ENCODE results near the gene CCDC18.
"Not testable (repeated sequence)": the region's sequence is repeated elsewhere in the genome, so short reads cannot be mapped to it uniquely, and the experiment has no call there.

The CCDC18 gene, protein sequence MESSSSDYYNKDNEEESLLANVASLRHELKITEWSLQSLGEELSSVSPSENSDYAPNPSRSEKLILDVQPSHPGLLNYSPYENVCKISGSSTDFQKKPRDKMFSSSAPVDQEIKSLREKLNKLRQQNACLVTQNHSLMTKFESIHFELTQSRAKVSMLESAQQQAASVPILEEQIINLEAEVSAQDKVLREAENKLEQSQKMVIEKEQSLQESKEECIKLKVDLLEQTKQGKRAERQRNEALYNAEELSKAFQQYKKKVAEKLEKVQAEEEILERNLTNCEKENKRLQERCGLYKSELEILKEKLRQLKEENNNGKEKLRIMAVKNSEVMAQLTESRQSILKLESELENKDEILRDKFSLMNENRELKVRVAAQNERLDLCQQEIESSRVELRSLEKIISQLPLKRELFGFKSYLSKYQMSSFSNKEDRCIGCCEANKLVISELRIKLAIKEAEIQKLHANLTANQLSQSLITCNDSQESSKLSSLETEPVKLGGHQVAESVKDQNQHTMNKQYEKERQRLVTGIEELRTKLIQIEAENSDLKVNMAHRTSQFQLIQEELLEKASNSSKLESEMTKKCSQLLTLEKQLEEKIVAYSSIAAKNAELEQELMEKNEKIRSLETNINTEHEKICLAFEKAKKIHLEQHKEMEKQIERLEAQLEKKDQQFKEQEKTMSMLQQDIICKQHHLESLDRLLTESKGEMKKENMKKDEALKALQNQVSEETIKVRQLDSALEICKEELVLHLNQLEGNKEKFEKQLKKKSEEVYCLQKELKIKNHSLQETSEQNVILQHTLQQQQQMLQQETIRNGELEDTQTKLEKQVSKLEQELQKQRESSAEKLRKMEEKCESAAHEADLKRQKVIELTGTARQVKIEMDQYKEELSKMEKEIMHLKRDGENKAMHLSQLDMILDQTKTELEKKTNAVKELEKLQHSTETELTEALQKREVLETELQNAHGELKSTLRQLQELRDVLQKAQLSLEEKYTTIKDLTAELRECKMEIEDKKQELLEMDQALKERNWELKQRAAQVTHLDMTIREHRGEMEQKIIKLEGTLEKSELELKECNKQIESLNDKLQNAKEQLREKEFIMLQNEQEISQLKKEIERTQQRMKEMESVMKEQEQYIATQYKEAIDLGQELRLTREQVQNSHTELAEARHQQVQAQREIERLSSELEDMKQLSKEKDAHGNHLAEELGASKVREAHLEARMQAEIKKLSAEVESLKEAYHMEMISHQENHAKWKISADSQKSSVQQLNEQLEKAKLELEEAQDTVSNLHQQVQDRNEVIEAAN (N-terminal part only)

DNA sequence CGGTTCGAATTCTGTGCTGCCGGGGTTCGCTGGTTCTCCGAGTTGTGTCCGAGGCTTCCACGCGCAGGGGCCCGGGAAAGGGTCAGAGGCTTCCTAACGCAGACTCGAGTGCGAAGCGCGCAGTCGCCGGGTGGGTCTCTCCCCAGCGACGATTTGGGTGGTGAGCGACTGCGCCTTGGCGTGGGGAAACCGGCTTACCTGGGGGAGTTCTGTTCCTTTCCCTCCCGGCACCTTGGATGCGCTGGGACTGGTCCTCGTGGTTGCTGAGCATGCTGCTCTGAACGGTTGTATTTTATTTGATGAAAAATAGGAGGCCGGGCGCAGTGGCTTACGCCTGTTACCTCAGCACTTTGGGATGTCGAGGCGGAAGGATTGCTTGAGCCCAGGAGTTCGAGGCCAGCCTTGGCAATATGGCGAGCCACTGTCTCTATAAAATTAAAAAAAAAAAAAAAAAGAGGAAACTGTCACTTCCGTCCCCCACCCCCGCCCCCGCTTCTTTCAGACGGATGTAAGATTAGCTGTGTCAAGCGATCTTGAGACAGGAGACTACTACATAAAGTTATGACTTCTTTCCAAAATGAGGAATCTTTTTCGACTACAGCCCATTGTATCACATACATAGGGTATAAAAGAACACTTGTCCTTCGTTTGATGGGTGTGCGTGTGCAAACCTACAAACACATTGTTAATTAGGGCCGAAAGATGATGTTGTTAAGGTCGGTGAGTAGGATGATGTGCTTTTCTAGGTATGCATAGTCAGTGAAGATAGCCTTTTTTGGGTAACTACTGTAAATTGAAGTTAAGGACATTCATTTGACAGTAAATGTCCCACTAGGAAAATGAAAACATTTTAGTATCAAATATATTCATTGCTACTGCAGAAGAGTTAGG lies at the start of gene CCDC18:
TSS of gene CCDC18 (plus strand) at position 2 of the 891 bp plus-strand sequence. CDS start 2,638 bp downstream, outside the sequence.
- DNase-seq (ENCODE audit: low spot score), result peak; percentile 30

DNA sequence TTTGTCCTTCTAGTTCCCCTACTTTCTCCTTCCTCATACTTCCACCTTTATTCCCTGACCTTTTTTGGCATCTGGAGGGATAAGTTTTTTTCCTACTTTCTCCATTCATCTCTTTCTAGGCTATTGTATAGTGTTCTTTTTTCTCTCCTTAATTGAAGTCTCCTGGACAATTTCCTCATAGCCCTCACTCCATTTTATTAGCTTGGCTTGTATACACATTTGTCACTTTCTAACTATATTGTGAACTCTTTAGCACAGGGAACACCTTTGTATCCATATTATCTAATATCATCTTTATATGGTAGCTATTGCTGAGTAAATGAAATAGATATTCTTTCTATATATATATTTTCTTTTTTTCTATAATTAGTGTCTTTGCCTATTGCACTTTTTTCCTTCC lies 47.9 kb upstream of the CCDC18 start:
- no peak for DNase-seq (ENCODE audit: low spot score)

DNA sequence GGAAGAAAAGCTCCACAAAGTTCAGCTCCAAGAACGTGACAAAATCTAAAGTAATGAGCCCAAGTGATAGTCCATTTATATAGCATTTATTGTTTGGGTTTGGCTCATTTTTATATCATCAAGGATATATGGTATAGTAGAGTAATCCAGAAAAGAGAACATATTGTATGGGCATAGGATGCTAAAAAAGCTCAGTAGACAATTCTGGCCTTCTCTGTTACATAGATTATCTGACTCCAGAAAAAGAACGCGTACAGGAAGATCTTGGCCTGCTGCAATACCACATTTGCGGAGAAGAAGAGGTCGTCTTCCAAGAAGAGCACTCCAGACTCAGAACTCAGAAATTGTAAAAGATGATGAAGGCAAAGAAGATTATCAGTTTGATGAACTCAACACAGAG lies 44.1 kb upstream of the CCDC18 start:
- no peak for DNase-seq (ENCODE audit: low spot score)

DNA sequence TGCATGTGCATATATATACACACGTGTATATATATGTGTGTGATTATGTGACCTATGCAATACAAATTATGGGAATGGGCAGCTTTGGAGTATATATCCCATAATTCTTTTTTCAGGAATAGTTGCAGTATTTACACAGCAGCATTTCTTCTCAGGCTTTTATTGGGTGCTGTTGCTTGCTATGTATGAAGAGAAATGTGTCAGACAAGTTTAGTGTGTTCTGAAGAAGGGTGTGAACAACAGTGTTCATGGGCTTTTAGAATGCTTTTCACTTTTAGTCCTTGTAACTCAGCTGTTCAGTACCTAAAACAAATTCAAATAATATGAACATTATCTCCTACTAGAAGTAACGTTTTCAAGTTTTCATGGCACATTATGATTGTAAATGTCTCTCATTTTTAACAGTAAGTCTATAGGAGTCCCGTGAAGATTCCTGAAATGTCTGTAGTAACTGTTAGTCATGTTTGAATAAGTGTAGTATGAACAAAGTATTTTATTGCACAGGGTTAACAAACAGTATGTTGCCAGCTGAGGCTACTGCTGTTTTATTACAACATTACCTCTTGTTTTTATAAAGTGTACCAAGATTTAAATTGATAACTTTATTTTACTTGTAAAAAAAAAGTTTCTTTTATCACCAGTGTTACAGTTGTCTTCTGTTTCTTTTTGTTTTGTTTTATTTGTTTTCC lies 42.8 kb upstream of the CCDC18 start:
- DNase-seq (ENCODE audit: low spot score), result no peak

DNA sequence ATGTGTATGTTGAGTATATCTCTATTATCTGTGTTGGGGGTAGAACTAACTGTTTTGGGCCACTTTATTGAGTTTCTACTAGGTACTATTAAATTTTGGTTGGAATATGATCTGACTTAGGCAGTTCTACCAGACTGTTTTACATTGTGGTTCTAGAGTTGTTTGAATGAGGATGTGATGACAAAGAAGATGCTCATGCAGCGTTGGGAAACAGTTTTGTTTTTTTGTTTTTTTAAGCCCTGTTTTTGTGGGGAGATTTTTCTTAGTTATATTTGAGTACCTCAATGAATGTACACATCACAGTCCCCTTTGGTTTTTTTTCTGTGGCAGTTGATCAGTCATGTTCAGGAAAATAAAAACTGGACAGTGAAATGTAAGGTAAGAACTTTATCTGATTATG lies 40.4 kb upstream of the CCDC18 start:
- DNase-seq (ENCODE audit: low spot score), result no peak

DNA sequence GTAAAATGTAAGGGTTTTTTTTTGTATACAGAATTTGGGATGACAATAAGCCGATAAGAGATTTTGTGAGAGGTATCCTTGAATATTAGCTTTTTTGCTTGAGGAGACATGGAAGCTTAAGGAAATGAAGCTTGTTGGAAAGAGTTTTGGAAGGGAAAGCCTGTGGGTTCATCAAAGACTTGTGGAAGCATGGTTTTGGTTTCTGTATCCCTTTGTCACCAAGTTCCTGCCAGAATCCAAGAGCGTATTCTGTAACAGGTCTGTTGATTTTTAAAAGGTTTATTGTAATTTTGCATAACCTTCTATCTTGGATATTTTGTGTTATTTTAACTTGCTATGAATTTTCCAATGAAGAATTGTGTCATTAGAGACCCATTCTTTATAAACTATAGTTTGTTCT lies 38.4 kb upstream of the CCDC18 start:
- no peak for DNase-seq (ENCODE audit: low spot score)

DNA sequence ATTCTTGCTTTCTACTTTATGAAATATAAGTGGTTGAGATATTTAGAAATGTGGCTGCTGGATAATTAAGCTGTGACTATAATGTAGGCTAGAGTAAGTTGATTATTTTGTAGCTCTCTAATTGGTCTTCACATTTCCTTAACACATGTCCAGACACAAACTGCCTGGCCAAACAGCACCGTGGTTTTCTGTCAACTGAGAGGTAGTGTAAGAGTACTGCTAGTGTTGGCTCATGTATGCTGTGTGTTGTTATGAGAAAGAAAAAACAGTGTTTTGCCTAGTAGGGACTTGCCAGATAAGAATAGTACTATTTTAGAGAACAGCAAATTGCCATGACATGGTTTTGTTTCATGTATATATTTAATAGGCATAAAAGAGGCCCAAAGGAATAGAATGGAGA lies 37.4 kb upstream of the CCDC18 start:
- no peak for DNase-seq (ENCODE audit: low spot score)

DNA sequence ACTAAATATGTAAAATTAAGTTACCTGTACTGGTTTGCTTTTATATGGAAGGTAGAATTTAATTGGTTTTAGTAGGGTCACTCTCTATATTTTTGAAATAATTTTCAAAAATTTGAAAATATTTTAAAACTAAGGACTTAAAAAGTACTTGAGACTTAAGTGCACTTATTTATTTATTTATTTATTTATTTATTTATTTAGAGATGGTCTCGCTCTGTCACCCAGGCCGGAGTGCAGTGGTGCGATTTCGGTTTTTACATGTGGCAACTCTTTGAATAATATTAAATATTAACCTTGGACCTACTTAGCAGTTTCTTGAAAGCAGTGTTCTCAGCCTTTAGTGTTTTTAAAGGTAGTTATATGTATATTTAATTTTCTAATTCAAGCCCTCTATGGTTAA lies 36.8 kb upstream of the CCDC18 start:
- no peak for DNase-seq (ENCODE audit: low spot score)

DNA sequence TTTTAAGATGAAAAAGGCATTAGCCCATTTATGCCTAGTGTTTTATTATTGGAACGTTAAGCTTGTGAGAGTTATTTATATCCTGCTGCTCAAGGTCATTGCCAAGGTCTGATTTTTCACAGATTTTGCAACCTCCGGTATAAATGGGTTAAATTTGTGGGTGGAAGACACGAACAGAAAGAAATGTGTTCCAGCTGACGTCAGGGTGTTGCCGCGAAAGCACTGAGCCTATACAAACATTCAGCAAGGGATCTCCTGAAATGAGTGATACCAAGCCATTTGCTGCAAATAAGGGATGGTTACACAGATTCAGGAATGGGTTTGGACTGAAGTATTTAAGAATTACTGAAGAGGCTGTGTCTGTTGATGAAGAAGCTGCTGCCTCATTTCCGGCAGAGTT lies 32.5 kb upstream of the CCDC18 start:
- no peak for DNase-seq (ENCODE audit: low spot score)

DNA sequence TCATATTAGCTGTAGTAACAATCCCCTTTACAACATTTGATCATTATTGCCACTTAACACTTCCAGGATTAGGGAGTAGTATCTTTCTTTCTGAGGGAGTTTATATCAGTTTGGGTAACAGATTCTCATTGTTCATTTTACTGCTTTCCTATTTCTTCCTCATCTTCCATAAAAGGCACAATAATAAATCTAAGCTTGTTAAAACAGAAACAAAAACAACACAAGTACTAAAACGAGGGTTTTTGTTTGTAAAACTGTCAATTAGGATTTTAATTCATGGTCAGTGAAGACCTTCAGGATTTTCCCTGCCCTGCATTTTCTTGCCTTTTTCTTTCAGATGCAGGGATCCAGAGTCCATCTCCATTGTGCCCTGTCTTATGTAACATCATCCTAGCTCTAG lies 29.8 kb upstream of the CCDC18 start:
- no peak for DNase-seq (ENCODE audit: low spot score)

DNA sequence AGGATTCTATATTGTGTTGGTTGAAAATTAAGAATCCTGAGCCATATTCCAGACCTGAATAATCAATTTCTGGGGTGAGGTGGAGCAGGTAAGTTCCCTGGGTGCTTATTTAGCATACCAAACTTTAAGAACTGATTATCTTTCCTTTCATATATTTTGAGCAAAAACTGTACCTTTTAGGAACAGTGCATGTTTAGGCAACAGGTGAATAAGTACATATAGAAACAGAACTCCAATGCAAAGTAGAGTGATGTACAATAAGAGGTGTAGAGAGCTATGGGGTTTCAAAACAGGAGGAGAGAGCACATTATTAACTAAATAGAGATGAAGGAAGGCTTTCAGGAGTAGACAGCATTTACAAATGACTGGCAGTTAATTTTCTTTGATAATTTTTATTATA lies 29.1 kb upstream of the CCDC18 start:
- DNase-seq (ENCODE audit: low spot score), result no peak

DNA sequence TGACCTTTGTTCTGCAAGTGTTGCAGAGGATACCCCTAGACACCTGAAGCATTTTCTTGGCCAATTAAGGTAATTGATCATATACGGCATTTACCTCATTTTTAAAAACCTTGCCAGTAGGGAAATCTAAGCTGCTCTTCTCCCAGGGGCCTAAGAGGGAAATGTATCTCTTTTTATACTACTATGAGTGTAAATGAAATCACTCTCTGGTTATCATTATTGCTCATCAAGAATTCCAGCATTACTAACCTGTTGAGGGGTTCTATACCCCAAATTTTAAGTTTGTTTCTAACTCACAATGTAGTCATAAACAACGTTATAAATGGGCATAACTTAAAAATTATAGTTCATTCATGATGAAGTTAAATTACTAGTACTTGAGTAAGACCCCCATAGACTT lies 27.7 kb upstream of the CCDC18 start:
- DNase-seq (ENCODE audit: low spot score), result no peak

DNA sequence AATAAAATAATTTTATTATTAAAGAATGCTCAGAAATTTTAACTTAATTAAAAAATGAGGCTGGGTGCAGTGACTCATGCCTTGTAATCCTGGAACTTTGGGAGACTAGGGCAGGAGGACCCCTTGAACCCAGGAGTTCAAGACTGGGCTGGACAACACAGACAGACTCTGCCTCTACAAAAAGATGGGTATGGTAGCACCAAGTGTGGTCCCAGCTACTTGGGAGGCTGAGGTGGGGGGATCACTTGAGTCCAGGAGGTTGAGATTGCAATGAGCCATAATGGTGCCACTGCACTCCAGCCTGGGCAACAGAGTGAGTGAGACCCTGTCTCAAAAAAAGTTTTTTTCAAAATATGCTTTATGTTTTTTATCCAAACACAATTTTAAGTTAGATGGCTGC lies 25.6 kb upstream of the CCDC18 start:
- DNase-seq (ENCODE audit: low spot score), result no peak

DNA sequence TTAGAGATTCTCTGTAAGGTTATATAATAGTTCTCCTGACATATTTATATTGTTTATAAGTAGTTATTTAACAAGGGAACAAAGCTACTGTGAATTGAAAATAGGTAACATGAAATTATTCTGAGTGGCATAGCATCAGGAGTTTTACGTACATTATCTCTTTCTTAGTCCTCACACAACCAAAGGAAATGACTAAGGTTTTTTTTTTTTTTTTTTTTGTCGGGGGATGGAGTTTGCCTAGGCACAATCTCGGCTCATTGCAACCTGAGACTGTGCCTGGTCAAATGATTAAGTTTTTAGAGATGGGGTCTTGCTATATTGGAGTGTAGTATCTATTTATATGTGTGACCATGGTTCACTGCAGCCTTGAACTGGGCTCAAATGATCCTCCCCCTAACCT lies 25.2 kb upstream of the CCDC18 start:
- no peak for DNase-seq (ENCODE audit: low spot score)

DNA sequence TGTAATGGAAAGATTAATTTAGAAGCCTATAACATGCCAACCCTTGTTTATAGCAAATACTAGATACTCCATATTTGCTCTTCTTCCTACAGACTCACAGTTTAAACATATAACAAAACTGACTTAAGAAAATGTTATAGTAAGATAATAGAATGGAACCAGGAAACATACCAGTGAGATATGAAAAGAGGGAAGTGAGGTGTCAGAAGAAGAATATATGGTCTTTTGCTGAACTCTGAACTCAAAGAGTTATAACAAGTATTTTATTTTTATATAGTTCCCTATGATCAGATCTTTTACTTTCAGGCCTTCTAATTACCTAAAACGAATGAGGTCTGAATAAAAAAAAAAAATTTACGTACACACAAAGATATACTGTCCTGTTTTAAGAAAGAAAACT lies 21.2 kb upstream of the CCDC18 start:
- no peak for DNase-seq (ENCODE audit: low spot score)

DNA sequence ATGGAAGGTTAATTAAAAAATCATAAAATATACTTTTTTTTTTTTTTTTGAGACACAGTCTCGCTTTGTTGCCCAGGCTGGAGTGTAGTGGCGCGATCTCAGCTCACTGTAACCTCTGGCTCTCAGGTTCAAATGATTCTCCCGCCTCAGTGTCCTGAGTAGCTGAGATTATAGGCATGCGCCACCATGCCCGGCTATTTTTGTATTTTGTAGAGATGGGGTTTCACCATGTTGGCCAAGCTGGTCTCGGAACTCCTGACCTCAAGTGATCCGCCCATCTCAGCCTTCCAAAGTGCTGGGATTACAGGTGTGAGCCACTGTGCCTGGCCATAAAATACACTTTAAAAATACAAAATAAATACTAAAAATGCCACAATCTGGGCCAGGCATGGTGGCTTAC lies 17.2 kb upstream of the CCDC18 start:
- DNase-seq (ENCODE audit: low spot score), result not testable (repeated sequence)

DNA sequence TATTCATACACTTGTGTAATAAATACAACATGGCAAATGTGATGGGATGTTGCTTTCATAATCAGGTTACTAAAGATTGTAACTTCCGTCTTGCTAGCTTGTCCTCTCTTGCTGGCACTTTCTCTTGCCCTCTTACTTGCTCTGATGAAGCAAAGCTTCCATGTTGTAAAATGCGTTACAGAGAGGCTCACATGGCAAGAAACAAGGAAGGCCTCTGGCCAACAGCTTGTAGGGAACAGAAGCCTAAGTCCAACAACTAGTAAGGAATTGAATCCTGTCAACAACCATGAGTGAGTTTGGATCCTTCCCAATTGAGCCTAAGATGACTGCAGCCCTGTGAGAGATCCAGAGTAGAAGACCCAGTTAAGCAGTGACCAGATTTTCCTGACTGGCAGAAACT lies 15.7 kb upstream of the CCDC18 start:
- no peak for DNase-seq (ENCODE audit: low spot score)

DNA sequence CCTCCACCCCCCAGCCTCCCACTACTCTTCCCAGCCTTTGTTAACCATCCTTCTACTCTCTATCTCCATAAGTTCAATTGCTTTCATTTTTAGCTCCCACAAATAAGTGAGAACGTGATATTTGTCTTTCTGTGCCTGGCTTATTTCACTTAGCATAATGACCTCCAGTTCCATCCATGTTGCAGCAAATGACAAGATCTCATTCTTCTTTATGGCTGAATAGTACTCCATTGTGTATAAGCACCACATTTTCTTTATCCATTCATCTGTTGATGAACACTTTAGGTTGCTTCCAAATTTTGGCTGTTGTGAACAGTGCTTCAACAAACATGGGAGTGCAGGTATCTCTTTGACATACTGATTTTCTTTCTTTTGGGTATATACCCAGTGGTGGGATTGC lies 14.6 kb upstream of the CCDC18 start:
- DNase-seq (ENCODE audit: low spot score), result not testable (repeated sequence)

DNA sequence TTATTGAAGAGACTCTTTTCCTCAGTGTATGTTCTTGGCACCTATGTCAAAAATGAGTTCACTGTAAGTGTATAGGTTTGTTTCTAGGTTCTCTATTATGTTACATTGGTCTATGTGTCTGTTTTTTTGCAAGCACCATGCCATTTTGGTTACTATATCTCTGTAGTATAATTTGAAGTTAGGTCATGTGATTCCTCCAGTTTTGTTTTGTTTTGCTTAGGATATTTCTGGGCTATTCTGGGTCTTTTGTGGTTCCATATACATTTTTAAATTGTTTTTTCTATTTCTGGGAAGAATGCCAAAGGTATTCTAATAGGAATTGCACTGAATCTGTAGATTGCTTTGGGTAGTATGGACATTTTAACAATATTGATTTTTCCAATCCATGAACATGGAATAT lies 13.5 kb upstream of the CCDC18 start:
- DNase-seq (ENCODE audit: low spot score), result no peak

DNA sequence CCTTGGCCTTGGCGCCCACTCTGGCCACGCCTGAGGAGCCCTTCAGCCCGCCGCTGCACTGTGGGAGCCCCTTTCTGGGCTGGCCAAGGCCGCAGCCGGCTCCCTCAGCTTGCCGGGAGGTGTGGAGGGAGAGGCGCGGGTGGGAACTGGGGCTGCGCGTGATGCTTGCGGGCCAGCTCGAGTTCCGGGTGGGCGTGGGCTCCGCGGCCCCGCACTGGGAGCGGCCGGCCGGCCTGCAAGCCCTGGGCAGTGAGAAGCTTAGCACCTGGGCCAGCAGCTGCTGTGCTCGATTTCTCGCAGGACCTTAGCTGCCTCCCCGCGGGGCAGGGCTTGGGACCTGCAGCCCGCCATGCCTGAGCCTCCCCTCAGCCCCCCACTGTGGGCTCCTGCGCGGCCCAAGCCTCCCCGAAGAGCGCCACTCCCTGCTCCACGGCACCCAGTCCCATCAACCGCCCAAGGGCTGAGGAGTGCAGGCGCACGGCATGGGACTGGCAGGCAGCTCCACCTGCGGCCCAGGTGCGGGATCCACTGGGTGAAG lies 10.3 kb upstream of the CCDC18 start:
- not testable (repeated sequence) for DNase-seq (ENCODE audit: low spot score)

All from GM03348 (cell line).